ENCODE results near the gene UCK2. TPM values are rescaled to one million over a fixed set of nuclear protein-coding genes. Genes with fewer than 3 reads are reported as not detected.
A peak's percentile ranks its signal among the peaks of the same experiment; 100 is the strongest.

The UCK2 gene
- total and polyA plus RNA-seq, 9 of the 15 experiments (the other 6 are each of a cell fraction or from before 2014, with no cell fraction given), result 71.6 to 145 (median 95.8) TPM

- TF ChIP-seq, protein P1, sequence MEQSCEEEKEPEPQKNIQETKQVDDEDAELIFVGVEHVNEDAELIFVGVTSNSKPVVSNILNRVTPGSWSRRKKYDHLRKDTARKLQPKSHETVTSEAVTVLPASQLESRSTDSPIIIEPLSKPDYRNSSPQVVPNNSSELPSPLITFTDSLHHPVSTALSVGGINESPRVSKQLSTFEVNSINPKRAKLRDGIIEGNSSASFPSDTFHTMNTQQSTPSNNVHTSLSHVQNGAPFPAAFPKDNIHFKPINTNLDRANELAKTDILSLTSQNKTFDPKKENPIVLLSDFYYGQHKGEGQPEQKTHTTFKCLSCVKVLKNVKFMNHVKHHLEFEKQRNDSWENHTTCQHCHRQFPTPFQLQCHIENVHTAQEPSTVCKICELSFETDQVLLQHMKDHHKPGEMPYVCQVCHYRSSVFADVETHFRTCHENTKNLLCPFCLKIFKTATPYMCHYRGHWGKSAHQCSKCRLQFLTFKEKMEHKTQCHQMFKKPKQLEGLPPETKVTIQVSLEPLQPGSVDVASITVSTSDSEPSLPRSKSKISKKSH (CRISPR knock-in tag; IDR thresholded peaks at IDR 0.05), result no peak
- TF ChIP-seq FOSL1 (tag; conservative IDR thresholded peaks at IDR 0.05) (peak; percentile 23), IRF1 (CRISPR knock-in tag; IDR thresholded peaks at IDR 0.05; ENCODE audit: borderline replicate concordance) (no peak), ZSCAN29 (IDR thresholded peaks at IDR 0.05) (no peak), HNRNPL (IDR thresholded peaks at IDR 0.05; ENCODE audit: low read depth, low read length) (no peak), MGA (IDR thresholded peaks at IDR 0.05) (peak; percentile 34; the same call in 1 of the 2 replicates), ZNF146 (CRISPR knock-in tag; IDR thresholded peaks at IDR 0.05; ENCODE audit: unreplicated experiment) (no peak), ZNF830 (CRISPR knock-in tag; IDR thresholded peaks at IDR 0.05) (no peak), SP2 (IDR thresholded peaks at IDR 0.05; ENCODE audit: extremely low read depth, low read depth, low read length, poor library complexity, severe bottlenecking) (no peak), BRF1 (IDR thresholded peaks at IDR 0.05; ENCODE audit: borderline replicate concordance, extremely low read depth, insufficient read length) (no peak), TGIF2 (CRISPR knock-in tag; IDR thresholded peaks at IDR 0.05) (no peak), ZNF23 (CRISPR knock-in tag; IDR thresholded peaks at IDR 0.05) (no peak)
These were observed 772 bp downstream of the UCK2 start (continued) for GRCh38 chr1:165828103-165828668.

All from K562 (cell line).